Fibroblast of lung (primary cell): ENCODE results near the gene KIF20A. TPM values are rescaled to one million over a fixed set of nuclear protein-coding genes. Genes with fewer than 3 reads are reported as not detected.

Experiments used
- DNase-seq, 2 donors: peaks; one replicate each; pipeline versions ENCODE4 v3.0.0 to v3.0.0-alpha.2; 2010; ENCODE audit warnings: low read depth in 2 of 2
- H2AFZ ChIP-seq: 2 replicates; pipeline ENCODE4 v1.5.1; 2012; ENCODE audit warnings: low read length, control low read depth, inconsistent platforms
- H3K27ac ChIP-seq: 2 replicates; pipeline ENCODE4 v1.5.1; 2011; ENCODE audit warnings: low read length, control low read depth; ENCODE audit not compliant: insufficient read depth
- H3K27me3 ChIP-seq: 2 replicates; pipeline ENCODE4 v1.5.1; 2011; ENCODE audit warnings: mild to moderate bottlenecking, low read length; ENCODE audit not compliant: control insufficient read depth, insufficient read depth
- H3K36me3 ChIP-seq: 2 replicates; pipeline ENCODE4 v1.5.1; 2011; ENCODE audit warnings: low read length; ENCODE audit not compliant: control insufficient read depth, insufficient read depth
- H3K4me1 ChIP-seq: 2 replicates; pipeline ENCODE4 v1.5.1; 2011; ENCODE audit warnings: low read length; ENCODE audit not compliant: control insufficient read depth, insufficient read depth; ENCODE audit errors: extremely low read depth
- H3K4me2 ChIP-seq: 2 replicates; pipeline ENCODE4 v1.5.1; 2011; ENCODE audit warnings: low read length, control low read depth; ENCODE audit not compliant: insufficient read depth; ENCODE audit errors: extremely low read depth
- H3K4me3 ChIP-seq, 4 experiments: fragments of 200-600 bp in 1 of 4; sonication (generic) in 1 of 4; replicated peaks in 1 of 4; 2 replicates each; pipeline ENCODE4 v1.5.1; 2011 to 2016; ENCODE audit warnings: low read length in 4 of 4, low read depth in 3 of 4, mild to moderate bottlenecking in 3 of 4, control low read depth in 2 of 4, inconsistent platforms in 1 of 4, mixed read lengths in 1 of 4; ENCODE audit not compliant: insufficient read depth in 1 of 4; ENCODE audit errors: control extremely low read depth in 1 of 4
- H3K79me2 ChIP-seq: 2 replicates; pipeline ENCODE4 v1.5.1; 2012; ENCODE audit warnings: mild to moderate bottlenecking, low read length, inconsistent platforms; ENCODE audit not compliant: control insufficient read depth, insufficient read depth
- H3K9ac ChIP-seq: 2 replicates; pipeline ENCODE4 v1.5.1; 2011; ENCODE audit warnings: mild to moderate bottlenecking, low read length, control low read depth; ENCODE audit not compliant: insufficient read depth
- H3K9me3 ChIP-seq: 2 replicates; pipeline ENCODE4 v1.5.1; 2012; ENCODE audit warnings: low read depth, low read length; ENCODE audit not compliant: control insufficient read depth, insufficient read depth
- H4K20me1 ChIP-seq: 2 replicates; pipeline ENCODE4 v1.5.1; 2011; ENCODE audit warnings: low read length; ENCODE audit not compliant: control insufficient read depth, insufficient read depth; ENCODE audit errors: extremely low read depth
- CTCF ChIP-seq, 2 donors: IDR thresholded peaks in 1 of 2; conservative IDR thresholded peaks in 1 of 2; 1 replicate in 1 of 2; 2 replicates in 1 of 2; pipeline ENCODE4 v1.5.1; 2011 to 2012; ENCODE audit warnings: low read length in 2 of 2, control low read depth in 1 of 2, inconsistent platforms in 1 of 2, low read depth in 1 of 2, mild to moderate bottlenecking in 1 of 2
- EZH2 ChIP-seq: IDR thresholded peaks from 2 replicates; pipeline ENCODE4 v1.5.1; 2012; ENCODE audit warnings: low read length, control low read depth, mild to moderate bottlenecking; ENCODE audit errors: missing control alignments
- polyA plus RNA-seq, 2 donors: library from polyadenylated mRNA; depleted of rRNA in 1 of 2; stranded (reverse) in 1 of 2; unstranded in 1 of 2; fragments of >200 nt; gene quantifications; 2 replicates each; pipeline ENCODE4 v1.2.1, GENCODE V29; 2011 to 2012; ENCODE audit warnings: missing spikeins in 1 of 2
- total RNA-seq: library from RNA; depleted of rRNA; stranded (reverse); fragments of >200 nt; gene quantifications from 2 replicates; pipeline ENCODE4 v1.2.1, GENCODE V29; 2014

KIF20A gene
- total and polyA plus RNA-seq, 2 donors (not counting 1 experiment from before 2014, with no cell fraction given): 17.4 to 23.8 TPM

- Histone ChIP-seq H4K20me1 (no peaks in the 10 kb centered on the region), H3K27ac (no peak overlapping the region), H3K27me3 (no peaks in the 10 kb centered on the region), H3K9me3 (no peaks in the 10 kb centered on the region), H3K4me3 (no peak overlapping the region), H3K4me2 (no peak overlapping the region), H2AFZ (no peak overlapping the region), H3K36me3 (peaks cover 7% of the 10 kb centered on the region), H3K9ac (no peak overlapping the region), H3K4me1 (no peaks in the 10 kb centered on the region), H3K79me2 (peaks cover 42% of the 10 kb centered on the region)
- no peak for DNase-seq
- TF ChIP-seq EZH2: no peak
- no peak for TF ChIP-seq CTCF (conservative IDR thresholded peaks at IDR 0.05 in 1 of 2, IDR thresholded peaks at IDR 0.05 in 1 of 2; ENCODE audit: low read depth in 1 of 2, low read length in 2 of 2)
Measured at GRCh38 chr5:138180841-138181240, 1.9 kb downstream of the KIF20A start.

- H3K36me3 ChIP-seq: peaks cover 9% of the 10 kb centered on the region
Measured at GRCh38 chr5:138182808-138183207, 3.9 kb downstream of the KIF20A start.

GRCh38 chr5:138186002-138186447 is 7.1 kb downstream of the KIF20A start:
- Histone ChIP-seq H3K79me2 (peaks cover 3% of the 10 kb centered on the region), H3K9ac (no peak overlapping the region), H3K4me1 (no peaks in the 10 kb centered on the region), H3K9me3 (no peaks in the 10 kb centered on the region), H2AFZ (no peak overlapping the region), H3K27me3 (no peaks in the 10 kb centered on the region), H3K36me3 (peaks cover 14% of the 10 kb centered on the region), H3K4me3 (no peak overlapping the region), H3K27ac (no peak overlapping the region), H3K4me2 (no peak overlapping the region), H4K20me1 (no peaks in the 10 kb centered on the region)
- TF ChIP-seq EZH2 (no peak), CTCF (conservative IDR thresholded peaks at IDR 0.05 in 1 of 2, IDR thresholded peaks at IDR 0.05 in 1 of 2; ENCODE audit: low read depth in 1 of 2, low read length in 2 of 2) (no peak)
- no peak for DNase-seq

More at GRCh38 chr5:138182808-138183207, 3.9 kb downstream of the KIF20A start:
- no peak for TF ChIP-seq EZH2
- no peak for TF ChIP-seq CTCF (conservative IDR thresholded peaks at IDR 0.05 in 1 of 2, IDR thresholded peaks at IDR 0.05 in 1 of 2; ENCODE audit: low read depth in 1 of 2, low read length in 2 of 2)
- Histone ChIP-seq H3K9me3 (no peaks in the 10 kb centered on the region), H3K27ac (no peak overlapping the region), H3K9ac (no peak overlapping the region), H4K20me1 (no peaks in the 10 kb centered on the region), H3K4me3 (no peak overlapping the region), H2AFZ (no peak overlapping the region), H3K79me2 (peaks cover 23% of the 10 kb centered on the region), H3K27me3 (no peaks in the 10 kb centered on the region), H3K4me2 (no peak overlapping the region), H3K4me1 (no peaks in the 10 kb centered on the region)
- no peak for DNase-seq
